ENCODE measurements around the gene PRKRIP1.

DNA sequence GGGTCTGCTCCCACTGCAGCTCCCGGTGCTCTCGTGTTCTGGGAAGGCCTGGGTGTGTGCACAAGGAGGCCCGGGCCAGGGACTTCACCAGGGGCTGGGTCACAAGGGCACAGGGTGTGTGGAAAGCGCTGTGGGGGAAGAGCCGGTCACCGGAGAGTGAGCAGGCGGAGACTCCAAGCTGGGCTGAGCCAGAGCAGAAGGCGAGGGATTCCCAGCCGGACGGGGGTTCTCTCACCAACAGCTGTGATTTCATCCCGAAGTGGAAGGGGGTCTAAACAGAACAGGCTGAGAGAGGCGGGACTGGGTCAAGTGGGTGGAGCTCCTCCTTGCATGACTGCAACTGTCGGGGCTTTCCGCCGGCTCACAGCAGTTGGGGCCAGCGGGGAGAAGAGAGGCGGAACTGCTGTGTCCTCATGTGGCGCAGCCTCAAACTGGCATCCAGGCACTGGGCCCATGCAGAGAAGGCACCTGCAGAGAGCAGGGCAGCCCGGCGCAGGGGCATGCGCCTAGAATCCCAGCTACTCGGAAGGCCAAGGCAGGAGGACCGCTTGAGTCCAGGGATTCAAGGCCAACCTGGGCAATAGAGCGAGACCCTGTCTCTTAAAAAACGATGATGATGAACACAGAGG lies 29.6 kb downstream of the PRKRIP1 start:
- TF ChIP-seq, protein P1, sequence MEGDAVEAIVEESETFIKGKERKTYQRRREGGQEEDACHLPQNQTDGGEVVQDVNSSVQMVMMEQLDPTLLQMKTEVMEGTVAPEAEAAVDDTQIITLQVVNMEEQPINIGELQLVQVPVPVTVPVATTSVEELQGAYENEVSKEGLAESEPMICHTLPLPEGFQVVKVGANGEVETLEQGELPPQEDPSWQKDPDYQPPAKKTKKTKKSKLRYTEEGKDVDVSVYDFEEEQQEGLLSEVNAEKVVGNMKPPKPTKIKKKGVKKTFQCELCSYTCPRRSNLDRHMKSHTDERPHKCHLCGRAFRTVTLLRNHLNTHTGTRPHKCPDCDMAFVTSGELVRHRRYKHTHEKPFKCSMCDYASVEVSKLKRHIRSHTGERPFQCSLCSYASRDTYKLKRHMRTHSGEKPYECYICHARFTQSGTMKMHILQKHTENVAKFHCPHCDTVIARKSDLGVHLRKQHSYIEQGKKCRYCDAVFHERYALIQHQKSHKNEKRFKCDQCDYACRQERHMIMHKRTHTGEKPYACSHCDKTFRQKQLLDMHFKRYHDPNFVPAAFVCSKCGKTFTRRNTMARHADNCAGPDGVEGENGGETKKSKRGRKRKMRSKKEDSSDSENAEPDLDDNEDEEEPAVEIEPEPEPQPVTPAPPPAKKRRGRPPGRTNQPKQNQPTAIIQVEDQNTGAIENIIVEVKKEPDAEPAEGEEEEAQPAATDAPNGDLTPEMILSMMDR (IDR thresholded peaks at IDR 0.05; ENCODE audit: low read depth, low read length, poor library complexity, severe bottlenecking) = no peak
- no peak for TF ChIP-seq EZH2phosphoT487 (IDR thresholded peaks at IDR 0.05; ENCODE audit: borderline replicate concordance, low read length)
